SK-N-SH treated with all-trans-retinoic acid at 6 μM for 48 hours (cell line): ENCODE results near the gene F11R.

Experiments
- ATAC-seq: fragments of 200-7000 bp; cut with Tn5 transposase; 3 replicates; pipeline ENCODE4 v1.9.1; 2020; ENCODE audit warnings: mild to moderate bottlenecking, moderate library complexity
- ARNTL ChIP-seq: fragments of 450-650 bp; formaldehyde crosslinking; IDR thresholded peaks from 2 replicates; pipeline ENCODE4 v1.5.0; 2020; ENCODE audit warnings: low read depth, mild to moderate bottlenecking, moderate library complexity, borderline replicate concordance
- BACH2 ChIP-seq: fragments of 250-450 bp; sonication (Bioruptor Pico); IDR thresholded peaks from 2 replicates; pipeline ENCODE4 v1.9.0; 2021; ENCODE audit warnings: mild to moderate bottlenecking, borderline replicate concordance
- CREB5 ChIP-seq: fragments of 250-450 bp; sonication (Bioruptor Pico); IDR thresholded peaks from 2 replicates; pipeline ENCODE4 v1.5.1; 2020; ENCODE audit warnings: low read depth, mild to moderate bottlenecking, moderate library complexity
- CSDC2 ChIP-seq: fragments of 250-450 bp; sonication (Bioruptor Pico); IDR thresholded peaks from 2 replicates; pipeline ENCODE4 v1.5.0; 2020; ENCODE audit warnings: mild to moderate bottlenecking, moderate library complexity
- ESRRG ChIP-seq: fragments of 250-450 bp; sonication (Bioruptor Pico); IDR thresholded peaks from 2 replicates; pipeline ENCODE4 v1.6.1; 2021; ENCODE audit warnings: mild to moderate bottlenecking
- GLIS3 ChIP-seq: fragments of 250-450 bp; sonication (Bioruptor Pico); IDR thresholded peaks from 2 replicates; pipeline ENCODE4 v1.5.0; 2020; ENCODE audit warnings: mild to moderate bottlenecking, moderate library complexity
- OSR1 ChIP-seq: fragments of 250-450 bp; sonication (Bioruptor Pico); IDR thresholded peaks from 2 replicates; pipeline ENCODE4 v1.8.0; 2022; ENCODE audit warnings: moderate library complexity, mild to moderate bottlenecking, inconsistent platforms
- RARB ChIP-seq: fragments of 250-450 bp; sonication (Bioruptor Pico); IDR thresholded peaks from 2 replicates; pipeline ENCODE4 v1.8.0; 2021; ENCODE audit warnings: mild to moderate bottlenecking, moderate library complexity
- SNAI2 ChIP-seq: fragments of 250-450 bp; sonication (Bioruptor Pico); IDR thresholded peaks from 2 replicates; pipeline ENCODE4 v1.5.0; 2020; ENCODE audit warnings: mild to moderate bottlenecking, moderate library complexity
- TCF4 ChIP-seq: fragments of 250-450 bp; sonication (Bioruptor Pico); IDR thresholded peaks from 2 replicates; pipeline ENCODE4 v1.8.0; 2021; ENCODE audit warnings: mild to moderate bottlenecking, moderate library complexity, borderline replicate concordance
- TOX ChIP-seq: fragments of 250-450 bp; sonication (Bioruptor Pico); IDR thresholded peaks from 2 replicates; pipeline ENCODE4 v1.8.0; 2021; ENCODE audit warnings: mild to moderate bottlenecking, moderate library complexity, borderline replicate concordance
- ZC3H10 ChIP-seq: fragments of 250-450 bp; sonication (Bioruptor Pico); IDR thresholded peaks from 2 replicates; pipeline ENCODE4 v1.5.1; 2021; ENCODE audit warnings: mild to moderate bottlenecking, moderate library complexity
- ZFP3 ChIP-seq: fragments of 250-450 bp; sonication (Bioruptor Pico); IDR thresholded peaks from 2 replicates; pipeline ENCODE4 v1.5.0; 2020; ENCODE audit warnings: mild to moderate bottlenecking, moderate library complexity
- ZNF565 ChIP-seq: fragments of 450-650 bp; formaldehyde crosslinking; conservative IDR thresholded peaks from 2 replicates; pipeline ENCODE4 v1.5.0; 2020; ENCODE audit warnings: low read depth, mild to moderate bottlenecking, moderate library complexity
- ZNF70 ChIP-seq: fragments of 450-650 bp; formaldehyde crosslinking; IDR thresholded peaks from 2 replicates; pipeline ENCODE4 v1.5.0; 2020; ENCODE audit warnings: mild to moderate bottlenecking, moderate library complexity
- ZNF8 ChIP-seq: fragments of 450-650 bp; formaldehyde crosslinking; IDR thresholded peaks from 2 replicates; pipeline ENCODE4 v1.5.0; 2020; ENCODE audit warnings: mild to moderate bottlenecking, moderate library complexity
- TF ChIP-seq, protein P1 (sequence below): fragments of 250-450 bp; sonication (Bioruptor Pico); IDR thresholded peaks from 2 replicates; pipeline ENCODE4 v1.8.0; 2020; ENCODE audit warnings: mild to moderate bottlenecking, moderate library complexity, borderline replicate concordance
- TF ChIP-seq, protein P2 (sequence below): fragments of 250-450 bp; sonication (Bioruptor Pico); IDR thresholded peaks from 2 replicates; pipeline ENCODE4 v1.5.1; 2021; ENCODE audit warnings: mild to moderate bottlenecking, moderate library complexity
- TF ChIP-seq, protein P3 (sequence below): fragments of 250-450 bp; sonication (Bioruptor Pico); IDR thresholded peaks from 2 replicates; pipeline ENCODE4 v1.5.0; 2020; ENCODE audit warnings: mild to moderate bottlenecking, moderate library complexity
- TF ChIP-seq, protein P4 (sequence below): fragments of 250-450 bp; sonication (Bioruptor Pico); IDR thresholded peaks from 2 replicates; pipeline ENCODE4 v1.8.0; 2021; ENCODE audit warnings: low read depth, mild to moderate bottlenecking, moderate library complexity, borderline replicate concordance

F11R gene

GRCh38 chr1:161020509-161021164, at the start of gene F11R:
F11R (minus strand) TSS chr1:161021152; CDS start chr1:161021073, 79 bp downstream.
- TF ChIP-seq TOX (CRISPR knock-in tag) (no peak), TCF4 (CRISPR knock-in tag) (no peak), SNAI2 (CRISPR knock-in tag) (no peak), ZNF565 (CRISPR knock-in tag) (no peak), BACH2 (CRISPR knock-in tag) (no peak)
- TF ChIP-seq, protein P1, sequence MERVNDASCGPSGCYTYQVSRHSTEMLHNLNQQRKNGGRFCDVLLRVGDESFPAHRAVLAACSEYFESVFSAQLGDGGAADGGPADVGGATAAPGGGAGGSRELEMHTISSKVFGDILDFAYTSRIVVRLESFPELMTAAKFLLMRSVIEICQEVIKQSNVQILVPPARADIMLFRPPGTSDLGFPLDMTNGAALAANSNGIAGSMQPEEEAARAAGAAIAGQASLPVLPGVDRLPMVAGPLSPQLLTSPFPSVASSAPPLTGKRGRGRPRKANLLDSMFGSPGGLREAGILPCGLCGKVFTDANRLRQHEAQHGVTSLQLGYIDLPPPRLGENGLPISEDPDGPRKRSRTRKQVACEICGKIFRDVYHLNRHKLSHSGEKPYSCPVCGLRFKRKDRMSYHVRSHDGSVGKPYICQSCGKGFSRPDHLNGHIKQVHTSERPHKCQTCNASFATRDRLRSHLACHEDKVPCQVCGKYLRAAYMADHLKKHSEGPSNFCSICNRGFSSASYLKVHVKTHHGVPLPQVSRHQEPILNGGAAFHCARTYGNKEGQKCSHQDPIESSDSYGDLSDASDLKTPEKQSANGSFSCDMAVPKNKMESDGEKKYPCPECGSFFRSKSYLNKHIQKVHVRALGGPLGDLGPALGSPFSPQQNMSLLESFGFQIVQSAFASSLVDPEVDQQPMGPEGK (CRISPR knock-in tag), result no peak
- ATAC-seq, result peak; percentile 17; the same call in 2 of the 3 replicates

DNA sequence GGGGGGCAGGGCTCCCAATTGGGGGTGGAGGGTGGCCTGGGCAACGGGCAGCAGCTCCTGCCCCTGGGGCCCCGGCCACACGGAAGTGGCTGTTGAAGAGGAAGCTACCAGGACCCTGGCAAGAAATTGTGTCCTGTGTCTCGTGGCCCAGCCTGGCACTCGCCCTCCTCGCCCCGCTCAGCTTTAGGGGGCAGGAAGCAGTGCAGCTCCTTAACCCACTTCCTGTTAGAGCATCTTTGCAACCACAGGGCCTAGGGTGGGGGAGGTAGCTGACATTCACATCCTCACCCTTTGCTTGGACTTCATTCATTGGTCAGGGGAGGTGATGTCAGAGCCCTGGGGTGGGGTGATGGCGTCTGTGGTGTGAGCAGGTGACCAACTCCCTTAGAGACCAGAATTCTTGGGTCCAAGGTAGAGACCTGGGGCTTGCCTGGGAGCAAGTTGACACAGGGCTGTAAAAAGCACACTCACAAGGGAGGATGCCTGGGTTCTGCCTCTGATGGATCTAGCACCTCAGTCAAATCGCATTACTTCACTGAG, 48.8 kb upstream of the F11R start, which contains the start of gene ARHGAP30:
Gene ARHGAP30, minus strand, starts transcription at position 161 of the 540 bp plus-strand sequence. CDS start 267 bp downstream, outside the sequence.
- ATAC-seq, result no peak
- TF ChIP-seq GLIS3 (CRISPR knock-in tag) (no peak), ZNF70 (CRISPR knock-in tag) (no peak), ZFP3 (CRISPR knock-in tag) (no peak), BACH2 (CRISPR knock-in tag) (no peak), ESRRG (no peak)
- TF ChIP-seq, protein P2, sequence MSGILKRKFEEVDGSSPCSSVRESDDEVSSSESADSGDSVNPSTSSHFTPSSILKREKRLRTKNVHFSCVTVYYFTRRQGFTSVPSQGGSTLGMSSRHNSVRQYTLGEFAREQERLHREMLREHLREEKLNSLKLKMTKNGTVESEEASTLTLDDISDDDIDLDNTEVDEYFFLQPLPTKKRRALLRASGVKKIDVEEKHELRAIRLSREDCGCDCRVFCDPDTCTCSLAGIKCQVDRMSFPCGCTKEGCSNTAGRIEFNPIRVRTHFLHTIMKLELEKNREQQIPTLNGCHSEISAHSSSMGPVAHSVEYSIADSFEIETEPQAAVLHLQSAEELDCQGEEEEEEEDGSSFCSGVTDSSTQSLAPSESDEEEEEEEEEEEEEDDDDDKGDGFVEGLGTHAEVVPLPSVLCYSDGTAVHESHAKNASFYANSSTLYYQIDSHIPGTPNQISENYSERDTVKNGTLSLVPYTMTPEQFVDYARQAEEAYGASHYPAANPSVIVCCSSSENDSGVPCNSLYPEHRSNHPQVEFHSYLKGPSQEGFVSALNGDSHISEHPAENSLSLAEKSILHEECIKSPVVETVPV (CRISPR knock-in tag), result no peak

- ATAC-seq, result no peak
- TF ChIP-seq, protein P3, sequence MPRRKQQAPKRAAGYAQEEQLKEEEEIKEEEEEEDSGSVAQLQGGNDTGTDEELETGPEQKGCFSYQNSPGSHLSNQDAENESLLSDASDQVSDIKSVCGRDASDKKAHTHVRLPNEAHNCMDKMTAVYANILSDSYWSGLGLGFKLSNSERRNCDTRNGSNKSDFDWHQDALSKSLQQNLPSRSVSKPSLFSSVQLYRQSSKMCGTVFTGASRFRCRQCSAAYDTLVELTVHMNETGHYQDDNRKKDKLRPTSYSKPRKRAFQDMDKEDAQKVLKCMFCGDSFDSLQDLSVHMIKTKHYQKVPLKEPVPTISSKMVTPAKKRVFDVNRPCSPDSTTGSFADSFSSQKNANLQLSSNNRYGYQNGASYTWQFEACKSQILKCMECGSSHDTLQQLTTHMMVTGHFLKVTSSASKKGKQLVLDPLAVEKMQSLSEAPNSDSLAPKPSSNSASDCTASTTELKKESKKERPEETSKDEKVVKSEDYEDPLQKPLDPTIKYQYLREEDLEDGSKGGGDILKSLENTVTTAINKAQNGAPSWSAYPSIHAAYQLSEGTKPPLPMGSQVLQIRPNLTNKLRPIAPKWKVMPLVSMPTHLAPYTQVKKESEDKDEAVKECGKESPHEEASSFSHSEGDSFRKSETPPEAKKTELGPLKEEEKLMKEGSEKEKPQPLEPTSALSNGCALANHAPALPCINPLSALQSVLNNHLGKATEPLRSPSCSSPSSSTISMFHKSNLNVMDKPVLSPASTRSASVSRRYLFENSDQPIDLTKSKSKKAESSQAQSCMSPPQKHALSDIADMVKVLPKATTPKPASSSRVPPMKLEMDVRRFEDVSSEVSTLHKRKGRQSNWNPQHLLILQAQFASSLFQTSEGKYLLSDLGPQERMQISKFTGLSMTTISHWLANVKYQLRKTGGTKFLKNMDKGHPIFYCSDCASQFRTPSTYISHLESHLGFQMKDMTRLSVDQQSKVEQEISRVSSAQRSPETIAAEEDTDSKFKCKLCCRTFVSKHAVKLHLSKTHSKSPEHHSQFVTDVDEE, result no peak
- TF ChIP-seq ZNF8 (CRISPR knock-in tag) (no peak), CREB5 (no peak), ZC3H10 (CRISPR knock-in tag) (no peak), ESRRG (no peak), CSDC2 (CRISPR knock-in tag) (no peak), RARB (no peak), TCF4 (CRISPR knock-in tag) (no peak), ZNF565 (CRISPR knock-in tag) (no peak), SNAI2 (CRISPR knock-in tag) (no peak), ARNTL (no peak), OSR1 (no peak), ZFP3 (CRISPR knock-in tag) (no peak)
- TF ChIP-seq, protein P2 (CRISPR knock-in tag), result no peak
- TF ChIP-seq, protein P4, sequence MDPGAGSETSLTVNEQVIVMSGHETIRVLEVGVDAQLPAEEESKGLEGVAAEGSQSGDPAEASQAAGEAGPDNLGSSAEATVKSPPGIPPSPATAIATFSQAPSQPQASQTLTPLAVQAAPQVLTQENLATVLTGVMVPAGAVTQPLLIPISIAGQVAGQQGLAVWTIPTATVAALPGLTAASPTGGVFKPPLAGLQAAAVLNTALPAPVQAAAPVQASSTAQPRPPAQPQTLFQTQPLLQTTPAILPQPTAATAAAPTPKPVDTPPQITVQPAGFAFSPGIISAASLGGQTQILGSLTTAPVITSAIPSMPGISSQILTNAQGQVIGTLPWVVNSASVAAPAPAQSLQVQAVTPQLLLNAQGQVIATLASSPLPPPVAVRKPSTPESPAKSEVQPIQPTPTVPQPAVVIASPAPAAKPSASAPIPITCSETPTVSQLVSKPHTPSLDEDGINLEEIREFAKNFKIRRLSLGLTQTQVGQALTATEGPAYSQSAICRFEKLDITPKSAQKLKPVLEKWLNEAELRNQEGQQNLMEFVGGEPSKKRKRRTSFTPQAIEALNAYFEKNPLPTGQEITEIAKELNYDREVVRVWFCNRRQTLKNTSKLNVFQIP, result no peak
- TF ChIP-seq, all 23 proteins: peak for 0
Observed at GRCh38 chr1:161069241-161069640, 48.3 kb upstream of the F11R start.
